Trophoblast cell (in vitro differentiated cells and primary cell): ENCODE measurements around the gene CIB2.

Experiments used
- DNase-seq, 2 donors: peaks; one replicate each; pipeline ENCODE4 v3.0.0-alpha.2; 2016
- H2AFZ ChIP-seq: 2 replicates; pipeline ENCODE4 v1.6.1; 2013; ENCODE audit warnings: low read length, moderate library complexity, mild to moderate bottlenecking; ENCODE audit not compliant: insufficient read depth, poor library complexity
- H2AK5ac ChIP-seq: 2 replicates; pipeline ENCODE4 v1.6.1; 2013; ENCODE audit warnings: mild to moderate bottlenecking, low read length
- H2BK120ac ChIP-seq: 2 replicates; pipeline ENCODE4 v1.6.1; 2013; ENCODE audit warnings: low read length, mild to moderate bottlenecking, moderate library complexity; ENCODE audit not compliant: insufficient read depth, poor library complexity
- H2BK12ac ChIP-seq: 2 replicates; pipeline ENCODE4 v1.6.1; 2013; ENCODE audit warnings: mild to moderate bottlenecking, low read length, moderate library complexity
- H2BK5ac ChIP-seq: 2 replicates; pipeline ENCODE4 v1.6.1; 2013; ENCODE audit warnings: low read length, low read depth, moderate library complexity, mild to moderate bottlenecking; ENCODE audit not compliant: poor library complexity
- H3K14ac ChIP-seq: 2 replicates; pipeline ENCODE4 v1.6.1; 2013; ENCODE audit warnings: mild to moderate bottlenecking, low read length
- H3K18ac ChIP-seq: 2 replicates; pipeline ENCODE4 v1.6.1; 2013; ENCODE audit warnings: mild to moderate bottlenecking, low read length
- H3K23ac ChIP-seq: 2 replicates; pipeline ENCODE4 v1.6.1; 2013; ENCODE audit warnings: low read length
- H3K27ac ChIP-seq: 2 replicates; pipeline ENCODE4 v1.5.1; 2013; ENCODE audit warnings: low read depth, mild to moderate bottlenecking, inconsistent platforms, low read length, moderate library complexity
- H3K27me3 ChIP-seq: 2 replicates; pipeline ENCODE4 v1.6.1; 2013; ENCODE audit warnings: inconsistent platforms, mild to moderate bottlenecking, low read length, moderate library complexity; ENCODE audit not compliant: insufficient read depth
- H3K36me3 ChIP-seq, 2 experiments: 1 replicate in 1 of 2; 2 replicates in 1 of 2; pipeline ENCODE4 v1.6.1; 2013; ENCODE audit warnings: low read length in 2 of 2, mild to moderate bottlenecking in 2 of 2, moderate library complexity in 1 of 2; ENCODE audit not compliant: insufficient read depth in 2 of 2, control insufficient read depth in 1 of 2
- H3K4ac ChIP-seq: 2 replicates; pipeline ENCODE4 v1.6.1; 2013; ENCODE audit warnings: low read depth, mild to moderate bottlenecking, low read length, moderate library complexity
- H3K4me1 ChIP-seq, 2 experiments: 1 replicate in 1 of 2; 2 replicates in 1 of 2; pipeline ENCODE4 v1.6.1; 2013; ENCODE audit warnings: low read length in 2 of 2, mild to moderate bottlenecking in 2 of 2, moderate library complexity in 1 of 2; ENCODE audit not compliant: insufficient read depth in 2 of 2, control insufficient read depth in 1 of 2
- H3K4me2 ChIP-seq: 2 replicates; pipeline ENCODE4 v1.6.1; 2013; ENCODE audit warnings: inconsistent platforms, mild to moderate bottlenecking, low read length, moderate library complexity
- H3K4me3 ChIP-seq: 2 replicates; pipeline ENCODE4 v1.5.1; 2013; ENCODE audit warnings: mild to moderate bottlenecking, low read depth, low read length, inconsistent platforms
- H3K79me1 ChIP-seq: one replicate; pipeline ENCODE4 v1.6.1; 2013; ENCODE audit warnings: low read length
- H3K79me2 ChIP-seq: 2 replicates; pipeline ENCODE4 v1.6.1; 2013; ENCODE audit warnings: low read length, mild to moderate bottlenecking; ENCODE audit not compliant: control insufficient read depth, insufficient read depth, poor library complexity
- H3K9ac ChIP-seq: 2 replicates; pipeline ENCODE4 v1.6.1; 2013; ENCODE audit warnings: mild to moderate bottlenecking, low read length
- H3K9me3 ChIP-seq: 2 replicates; pipeline ENCODE4 v1.6.1; 2013; ENCODE audit warnings: low read depth, mild to moderate bottlenecking, control low read depth, inconsistent platforms, low read length; ENCODE audit not compliant: insufficient read depth
- H4K12ac ChIP-seq: 2 replicates; pipeline ENCODE4 v1.6.1; 2013; ENCODE audit warnings: low read depth, mild to moderate bottlenecking, low read length, moderate library complexity
- H4K8ac ChIP-seq: 2 replicates; pipeline ENCODE4 v1.6.1; 2013; ENCODE audit warnings: low read depth, mild to moderate bottlenecking, low read length, moderate library complexity
- H4K91ac ChIP-seq: one replicate; pipeline ENCODE4 v1.6.1; 2013; ENCODE audit warnings: low read depth, mild to moderate bottlenecking, low read length, moderate library complexity
- WGBS: extraction: QIAGEN DNeasy Blood & Tissue Kit; methylation state at CpG from one replicate; pipeline ENCODE4 v1.1.7; 2013; ENCODE audit warnings: missing lambda C conversion rate; ENCODE audit not compliant: insufficient read length, insufficient coverage; ENCODE audit errors: extremely low coverage; 5-methylcytosine and 5-hydroxymethylcytosine counted together

Gene CIB2

DNA sequence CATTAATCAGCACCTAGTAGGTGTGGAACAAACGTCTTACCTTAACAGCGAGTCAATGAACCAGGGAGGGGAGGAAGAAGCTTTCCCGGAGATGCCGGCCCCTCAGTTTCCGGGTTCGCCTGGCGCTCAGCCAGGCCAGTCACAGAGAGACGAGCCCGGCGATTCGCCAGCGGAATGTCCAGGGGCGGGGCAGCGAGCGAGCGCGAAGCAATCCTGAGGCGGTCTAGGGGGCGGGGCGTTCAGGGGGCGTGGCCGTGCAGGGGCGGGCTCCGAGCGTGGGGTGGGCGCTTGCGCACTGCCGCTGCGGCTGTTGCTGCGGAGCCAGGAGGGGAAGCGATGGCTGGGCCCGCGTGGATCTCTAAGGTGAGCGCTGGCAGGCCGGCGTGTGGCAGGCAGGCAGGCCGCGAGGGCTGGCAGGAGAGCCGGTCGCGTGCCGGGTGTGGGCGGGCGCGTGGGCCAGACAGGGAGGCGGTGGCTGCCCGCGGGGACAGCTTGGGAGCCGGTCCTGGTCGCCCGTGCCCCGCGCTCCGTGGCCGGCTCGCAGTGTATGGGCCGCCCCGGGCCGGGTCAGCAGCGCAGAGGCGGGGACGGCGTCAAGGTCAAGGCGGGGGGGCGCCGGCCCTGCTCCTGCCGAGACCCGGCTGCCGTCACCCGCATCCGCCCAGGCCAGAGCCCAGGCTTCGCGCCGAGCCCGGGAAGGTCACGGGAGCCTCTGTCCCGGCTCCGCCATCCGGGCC is 18.0 kb upstream of the CIB2 start, which contains the start of gene IDH3A:
Gene IDH3A (plus strand): TSS at position 295 of the 737 bp plus-strand sequence. CDS start 42 bp downstream, at position 337.
- no CpG with 5 or more reads among the region's 79 CpGs for WGBS
- peak within 1 kb of the TSS; percentile 86 for H4K8ac ChIP-seq
- no peak within 1 kb of the TSS for H2BK12ac ChIP-seq
- no peak within 1 kb of the TSS for H3K23ac ChIP-seq
- no peak within 1 kb of the TSS for H2AK5ac ChIP-seq
- H3K14ac ChIP-seq: peak within 1 kb of the TSS; percentile 75
- peaks cover 4% of the 10 kb centered on the region for H3K79me2 ChIP-seq
- H3K4me3 ChIP-seq: peak within 1 kb of the TSS; percentile 93
- H3K4ac ChIP-seq: peak within 1 kb of the TSS; percentile 56
- peak within 1 kb of the TSS; percentile 36 for H3K27ac ChIP-seq
- H3K4me1 ChIP-seq: peaks cover 4 to 8% of the 10 kb centered on the region in 2 experiments
- H3K36me3 ChIP-seq: no peaks in the 10 kb centered on the region
- peaks cover 4% of the 10 kb centered on the region for H3K79me1 ChIP-seq
- H3K18ac ChIP-seq: peak within 1 kb of the TSS; percentile 70
- H4K12ac ChIP-seq: peak within 1 kb of the TSS; percentile 22
- DNase-seq: peak; percentile 95 to 98
- no peaks in the 10 kb centered on the region for H3K9me3 ChIP-seq
- no peak within 1 kb of the TSS for H2BK120ac ChIP-seq
- H3K9ac ChIP-seq: peak within 1 kb of the TSS; percentile 83
- H2AFZ ChIP-seq: peak within 1 kb of the TSS; percentile 87
- no peaks in the 10 kb centered on the region for H3K27me3 ChIP-seq
- H2BK5ac ChIP-seq: no peak within 1 kb of the TSS
- peak within 1 kb of the TSS; percentile 70 for H4K91ac ChIP-seq
- peak within 1 kb of the TSS; percentile 85 for H3K4me2 ChIP-seq

DNA sequence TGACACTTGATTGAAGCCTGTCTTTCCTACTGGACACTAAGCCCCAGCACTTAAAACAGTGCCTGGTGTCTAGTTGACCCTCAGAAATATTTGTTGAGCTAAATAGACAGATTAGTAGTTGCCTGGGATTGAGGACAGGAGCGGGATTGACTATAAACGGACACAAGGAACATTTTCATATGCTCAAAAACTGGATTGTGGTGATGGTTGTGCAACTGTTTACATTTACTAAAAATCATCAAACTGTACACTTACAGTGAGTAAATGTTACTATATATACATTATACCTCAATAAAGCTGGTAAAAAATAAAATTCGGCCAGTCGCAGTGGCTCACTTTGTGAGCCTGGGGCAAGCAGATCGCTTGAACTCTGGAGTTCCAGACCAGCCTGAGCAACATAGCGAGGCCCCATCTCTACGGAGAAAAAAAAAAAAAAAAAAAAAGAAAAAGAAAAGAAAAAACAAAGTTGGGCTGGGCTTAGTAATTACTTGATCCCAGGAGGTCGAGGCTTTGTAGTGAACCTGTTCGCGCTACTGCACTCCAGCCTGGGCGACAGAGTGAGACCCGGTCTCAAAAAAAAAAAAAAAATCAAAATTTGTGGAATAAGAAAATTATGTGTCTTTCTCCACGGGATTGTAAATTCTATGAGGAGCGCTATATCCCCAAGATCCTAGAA is 17.3 kb upstream of the CIB2 start:
- Histone ChIP-seq H2AK5ac (no peak overlapping the region), H3K79me1 (peaks cover 4% of the 10 kb centered on the region), H3K4me1 (peaks cover 4 to 8% of the 10 kb centered on the region in 2 experiments), H3K4me2 (peak overlapping the region; percentile 65), H3K79me2 (peaks cover 4% of the 10 kb centered on the region), H4K91ac (no peak overlapping the region), H4K12ac (no peak overlapping the region), H2BK120ac (no peak overlapping the region), H3K36me3 (no peaks in the 10 kb centered on the region), H3K9me3 (no peaks in the 10 kb centered on the region), H3K18ac (no peak overlapping the region), H4K8ac (no peak overlapping the region), H3K4me3 (no peak overlapping the region), H3K27me3 (no peaks in the 10 kb centered on the region), H2AFZ (no peak overlapping the region), H2BK5ac (no peak overlapping the region), H2BK12ac (no peak overlapping the region), H3K9ac (no peak overlapping the region), H3K27ac (no peak overlapping the region), H3K23ac (no peak overlapping the region), H3K14ac (no peak overlapping the region), H3K4ac (no peak overlapping the region)
- DNase-seq: no peak
- no CpG with 5 or more reads among the region's 14 CpGs for WGBS

DNA sequence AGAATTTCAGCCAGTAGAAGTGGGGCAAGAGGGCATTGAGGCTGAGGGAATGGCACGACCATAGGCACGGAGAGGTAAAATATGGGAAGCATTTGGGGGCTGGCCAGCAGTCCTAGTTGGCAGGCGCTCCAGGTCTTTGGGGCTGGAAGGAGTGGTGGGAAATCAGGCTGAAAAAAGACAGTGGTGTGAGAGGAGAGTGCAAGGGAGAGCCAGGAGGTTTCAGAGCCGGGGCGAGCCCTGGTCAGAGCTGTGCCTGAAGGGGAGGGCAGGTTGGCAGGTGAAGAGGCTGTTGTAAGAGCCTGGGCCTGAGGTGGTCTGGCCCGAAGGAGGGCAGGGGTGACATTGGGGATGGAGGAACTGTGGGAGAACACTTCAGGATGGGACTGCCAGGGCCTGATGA is 16.3 kb upstream of the CIB2 start:
- H3K79me2 ChIP-seq: peaks cover 4% of the 10 kb centered on the region
- no peak overlapping the region for H3K23ac ChIP-seq
- no peaks in the 10 kb centered on the region for H3K36me3 ChIP-seq
- no peak overlapping the region for H3K27ac ChIP-seq
- no peak overlapping the region for H3K4me3 ChIP-seq
- H4K8ac ChIP-seq: no peak overlapping the region
- peaks cover 4 to 8% of the 10 kb centered on the region in 2 experiments for H3K4me1 ChIP-seq
- H2AK5ac ChIP-seq: no peak overlapping the region
- no peak overlapping the region for H3K4ac ChIP-seq
- H3K4me2 ChIP-seq: no peak overlapping the region
- WGBS: no CpG with 5 or more reads among the region's 6 CpGs
- H3K9ac ChIP-seq: no peak overlapping the region
- peaks cover under 1% of the 10 kb centered on the region for H3K9me3 ChIP-seq
- no peak overlapping the region for H2BK5ac ChIP-seq
- H3K14ac ChIP-seq: no peak overlapping the region
- no peak overlapping the region for H2BK12ac ChIP-seq
- H2BK120ac ChIP-seq: no peak overlapping the region
- no peak overlapping the region for H4K91ac ChIP-seq
- H2AFZ ChIP-seq: no peak overlapping the region
- peaks cover 4% of the 10 kb centered on the region for H3K79me1 ChIP-seq
- no peaks in the 10 kb centered on the region for H3K27me3 ChIP-seq
- no peak for DNase-seq
- H4K12ac ChIP-seq: no peak overlapping the region
- H3K18ac ChIP-seq: no peak overlapping the region

DNA sequence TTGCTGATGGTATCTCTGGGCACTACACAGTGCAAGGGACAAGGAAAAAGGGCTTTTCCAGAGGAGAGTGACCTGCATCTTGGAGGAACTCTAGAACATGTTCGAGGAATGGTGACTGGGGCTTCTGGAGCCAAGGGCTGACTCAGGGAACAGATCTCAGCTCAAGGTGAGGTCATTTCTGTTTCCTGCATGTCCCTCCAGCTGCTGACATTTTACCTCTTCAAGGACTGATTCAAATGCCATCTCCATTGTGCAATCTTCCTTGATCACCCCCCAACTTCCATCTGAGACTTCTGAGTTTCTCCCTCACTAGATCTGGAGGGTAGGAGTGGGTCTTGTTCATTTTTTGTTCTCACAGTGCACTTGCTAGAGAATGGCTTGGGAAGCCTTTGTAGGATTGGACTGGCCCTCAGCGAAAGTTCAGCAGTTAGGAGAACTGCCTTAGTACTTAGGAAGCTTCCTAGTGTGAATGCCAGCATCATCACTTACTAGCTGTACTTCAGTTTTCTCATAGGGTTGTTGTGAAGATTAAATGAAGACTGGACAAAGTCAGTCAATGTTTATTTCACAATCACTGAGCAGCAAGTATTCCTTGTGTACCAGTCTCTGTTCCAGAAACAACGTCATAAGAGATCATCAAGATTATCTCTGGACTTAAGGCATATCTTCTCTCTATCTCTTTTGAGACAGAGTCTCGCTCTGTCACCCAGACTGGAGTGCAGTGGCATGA is 15.3 kb upstream of the CIB2 start:
- no peak overlapping the region for H3K18ac ChIP-seq
- H2BK5ac ChIP-seq: no peak overlapping the region
- peaks cover 2% of the 10 kb centered on the region for H3K9me3 ChIP-seq
- no peak overlapping the region for H2BK120ac ChIP-seq
- peak; percentile 52 to 90 for DNase-seq
- no peak overlapping the region for H2BK12ac ChIP-seq
- H3K4ac ChIP-seq: no peak overlapping the region
- no peak overlapping the region for H3K14ac ChIP-seq
- no peak overlapping the region for H4K8ac ChIP-seq
- no peak overlapping the region for H4K12ac ChIP-seq
- H3K9ac ChIP-seq: no peak overlapping the region
- no peak overlapping the region for H3K4me3 ChIP-seq
- H3K4me1 ChIP-seq: peaks cover 4 to 8% of the 10 kb centered on the region in 2 experiments
- no CpG with 5 or more reads among the region's 4 CpGs for WGBS
- H3K79me2 ChIP-seq: peaks cover 4% of the 10 kb centered on the region
- H3K79me1 ChIP-seq: peaks cover 4% of the 10 kb centered on the region
- H3K36me3 ChIP-seq: no peaks in the 10 kb centered on the region
- H3K4me2 ChIP-seq: no peak overlapping the region
- no peak overlapping the region for H3K23ac ChIP-seq
- H3K27ac ChIP-seq: no peak overlapping the region
- no peak overlapping the region for H2AK5ac ChIP-seq
- no peak overlapping the region for H4K91ac ChIP-seq
- H3K27me3 ChIP-seq: no peaks in the 10 kb centered on the region
- H2AFZ ChIP-seq: no peak overlapping the region
